HEK293 (cell line): ENCODE measurements around the gene LILRB1.
"Not testable (repeated sequence)": the region's sequence is repeated elsewhere in the genome, so short reads cannot be mapped to it uniquely, and the experiment has no call there.

Source experiments
- CTCF ChIA-PET: fragments of 350-600 bp; formaldehyde crosslinking; extraction: SDS; loops from one replicate; lab custom pipeline; 2021; ENCODE audit warnings: antibody characterized with exemption; lab: Yijun Ruan, JAX
- POLR2A ChIA-PET: fragments of 300-600 bp; formaldehyde crosslinking; extraction: SDS; loops from one replicate; lab custom pipeline; 2020; ENCODE audit warnings: antibody characterized with exemption, inconsistent platforms; lab: Yijun Ruan, JAX
- H3K27ac ChIP-seq: fragments of 200-500 bp; sonication (Bioruptor generic); 2 replicates; pipeline ENCODE4 v1.5.1; 2014; ENCODE audit warnings: low read depth, low read length, control low read depth, inconsistent platforms; ENCODE audit errors: extremely low read depth
- H3K36me3 ChIP-seq, 2 experiments: fragments of 200-500 bp in 1 of 2; sonication (Bioruptor generic) in 1 of 2; 1 replicate in 1 of 2; 2 replicates in 1 of 2; pipeline ENCODE4 v1.5.1; 2014 to 2017; ENCODE audit warnings: inconsistent platforms in 2 of 2, low read length in 2 of 2; ENCODE audit not compliant: control insufficient read depth in 2 of 2, insufficient read depth in 1 of 2
- H3K4me1 ChIP-seq: fragments of 200-500 bp; sonication (Bioruptor generic); 2 replicates; pipeline ENCODE4 v1.5.1; 2014; ENCODE audit warnings: mild to moderate bottlenecking, low read length, inconsistent platforms; ENCODE audit not compliant: control insufficient read depth, insufficient read depth
- H3K4me3 ChIP-seq: 2 replicates; pipeline ENCODE4 v1.5.1; 2011; ENCODE audit warnings: low read depth, mild to moderate bottlenecking, control low read depth, low read length, moderate library complexity
- H3K9me3 ChIP-seq: fragments of 200-500 bp; sonication (Bioruptor generic); 2 replicates; pipeline ENCODE4 v1.5.1; 2014; ENCODE audit warnings: low read depth, low read length, inconsistent platforms; ENCODE audit not compliant: control insufficient read depth, insufficient read depth
- CTCF ChIP-seq: fragments of 450-650 bp; formaldehyde crosslinking; IDR thresholded peaks from 2 replicates; pipeline ENCODE4 v1.5.1; 2016; ENCODE audit warnings: missing biosample characterization, missing genetic modification characterization
- KLF7 ChIP-seq: fragments of 450-650 bp; formaldehyde crosslinking; IDR thresholded peaks from 2 replicates; pipeline ENCODE4 v1.5.1; 2016; ENCODE audit warnings: missing biosample characterization, missing genetic modification characterization, borderline replicate concordance
- PRDM1 ChIP-seq: fragments of 450-650 bp; formaldehyde crosslinking; IDR thresholded peaks from 2 replicates; pipeline ENCODE4; 2016; ENCODE audit warnings: missing biosample characterization, missing genetic modification characterization
- REPIN1 ChIP-seq: fragments of 450-650 bp; formaldehyde crosslinking; IDR thresholded peaks from 2 replicates; pipeline ENCODE4 v1.5.1; 2017; ENCODE audit warnings: missing biosample characterization, missing genetic modification characterization, low read depth
- SCRT1 ChIP-seq: fragments of 450-650 bp; formaldehyde crosslinking; IDR thresholded peaks from 2 replicates; pipeline ENCODE4 v1.5.1; 2016; ENCODE audit warnings: missing biosample characterization, missing genetic modification characterization, borderline replicate concordance
- SCRT2 ChIP-seq: fragments of 450-650 bp; formaldehyde crosslinking; IDR thresholded peaks from 2 replicates; pipeline ENCODE4 v1.5.1; 2016; ENCODE audit warnings: missing biosample characterization, missing genetic modification characterization
- ZNF112 ChIP-seq: fragments of 450-650 bp; formaldehyde crosslinking; IDR thresholded peaks from 2 replicates; pipeline ENCODE4 v1.5.0; 2017; ENCODE audit warnings: missing biosample characterization, missing genetic modification characterization
- ZNF2 ChIP-seq: fragments of 450-650 bp; formaldehyde crosslinking; IDR thresholded peaks from 2 replicates; pipeline ENCODE4 v1.5.1; 2016; ENCODE audit warnings: missing biosample characterization, missing genetic modification characterization
- ZNF280C ChIP-seq: fragments of 450-650 bp; formaldehyde crosslinking; IDR thresholded peaks from 2 replicates; pipeline ENCODE4 v1.5.1; 2016; ENCODE audit warnings: missing biosample characterization, missing genetic modification characterization
- ZNF510 ChIP-seq: fragments of 450-650 bp; formaldehyde crosslinking; IDR thresholded peaks from 2 replicates; pipeline ENCODE4 v1.5.1; 2018; ENCODE audit warnings: mild to moderate bottlenecking, missing genetic modification characterization, missing biosample characterization; ENCODE audit not compliant: insufficient replicate concordance
- ZNF571 ChIP-seq: fragments of 450-650 bp; formaldehyde crosslinking; IDR thresholded peaks from 2 replicates; pipeline ENCODE4 v1.5.0; 2017; ENCODE audit warnings: missing biosample characterization, missing genetic modification characterization
- ZNF600 ChIP-seq: fragments of 450-650 bp; formaldehyde crosslinking; IDR thresholded peaks from 2 replicates; pipeline ENCODE4 v1.5.1; 2016; ENCODE audit warnings: missing biosample characterization, missing genetic modification characterization
- ZNF654 ChIP-seq: fragments of 450-650 bp; formaldehyde crosslinking; IDR thresholded peaks from 2 replicates; pipeline ENCODE4 v1.5.1; 2016; ENCODE audit warnings: low read depth, missing biosample characterization, missing genetic modification characterization
- ZNF777 ChIP-seq: fragments of 450-650 bp; formaldehyde crosslinking; IDR thresholded peaks from 2 replicates; pipeline ENCODE4 v1.5.1; 2017; ENCODE audit warnings: missing biosample characterization, missing genetic modification characterization, borderline replicate concordance

The LILRB1 gene

GRCh38 chr19:54674021-54674617 is 43.8 kb downstream of the LILRB1 start:
- ChIA-PET CTCF (interaction anchor here (0.6 to 7.0 kb wide), 46 partner anchors 9 to 1271 kb away, joined by 3 to 65 read pairs (median 4); partner anchors contain the start of genes DNAAF3 and FCAR), POLR2A (interaction anchor here (0.6 to 1.1 kb wide), 2 partner anchors 19 to 389 kb away, joined by 3 read pairs; partner anchors contain the start of gene RDH13)
- Histone ChIP-seq H3K9me3 (no peaks in the 10 kb centered on the region), H3K4me1 (no peaks in the 10 kb centered on the region), H3K4me3 (no peak overlapping the region), H3K36me3 (no peaks in the 10 kb centered on the region), H3K27ac (no peak overlapping the region)
- TF ChIP-seq ZNF571 (tag by site-specific recombination) = no peak
- TF ChIP-seq ZNF654 (tag by site-specific recombination) = peak; percentile 32; the same call in 1 of the 2 replicates

- CTCF ChIA-PET = interaction anchor here (0.6 to 7.0 kb wide), 10 partner anchors 12 to 1495 kb away, joined by 3 to 65 read pairs (median 4); partner anchors contain the start of gene FCAR
- POLR2A ChIA-PET, H3K4me1 ChIP-seq, H3K9me3 ChIP-seq, H3K36me3 ChIP-seq, H3K27ac ChIP-seq, H3K4me3 ChIP-seq: not testable (repeated sequence)
- TF ChIP-seq ZNF2 = 0 out of 2 replicates have a peak, but pooled peaks have one; percentile 35
- TF ChIP-seq SCRT1 (tag by site-specific recombination) = peak; percentile 86
- TF ChIP-seq CTCF (tag by site-specific recombination) = 0 out of 2 replicates have a peak, but pooled peaks have one; percentile 29
- peak; percentile 57; the same call in 1 of the 2 replicates for TF ChIP-seq PRDM1 (tag by site-specific recombination)
- peak; percentile 56 for TF ChIP-seq ZNF654 (tag by site-specific recombination)
- TF ChIP-seq SCRT2 = peak; percentile 97
Observed at GRCh38 chr19:54676210-54676834, 46.0 kb downstream of the LILRB1 start.

GRCh38 chr19:54677217-54677616 is 46.9 kb downstream of the LILRB1 start:
- ChIA-PET CTCF (interaction anchor here (0.6 to 7.0 kb wide), 8 partner anchors 8 to 403 kb away, joined by 3 to 65 read pairs (median 4); no protein-coding TSS in a partner anchor), POLR2A (no interaction called here)

GRCh38 chr19:54681596-54681995 is 51.3 kb downstream of the LILRB1 start:
- CTCF ChIA-PET = interaction anchor here (4.3 kb wide), 1 partner anchor 8 kb away, joined by 37 read pairs; no protein-coding TSS in a partner anchor
- POLR2A ChIA-PET, H3K4me1 ChIP-seq: not testable (repeated sequence)

More at GRCh38 chr19:54677217-54677616, 46.9 kb downstream of the LILRB1 start:
- Histone ChIP-seq H3K27ac (no peak overlapping the region), H3K9me3 (no peaks in the 10 kb centered on the region), H3K4me1 (no peaks in the 10 kb centered on the region), H3K4me3 (no peak overlapping the region), H3K36me3 (no peaks in the 10 kb centered on the region)
- TF ChIP-seq ZNF777 (tag by site-specific recombination) (no peak), ZNF112 (tag by site-specific recombination) (no peak), ZNF510 (no peak), ZNF600 (no peak), ZNF280C (tag by site-specific recombination) (no peak), KLF7 (tag by site-specific recombination) (no peak), REPIN1 (tag by site-specific recombination) (no peak)

More at GRCh38 chr19:54681596-54681995, 51.3 kb downstream of the LILRB1 start:
- H3K4me3 ChIP-seq, H3K27ac ChIP-seq, H3K9me3 ChIP-seq, H3K36me3 ChIP-seq: not testable (repeated sequence)
